ENCODE results near the gene TTC21A.

Gene TTC21A

GRCh38 chr3:39121621-39122020, 14.1 kb downstream of the TTC21A start:
- no peak for DNase-seq (ENCODE audit: low read depth)

GRCh38 chr3:39122813-39123212, 15.3 kb downstream of the TTC21A start:
- no peak for DNase-seq (ENCODE audit: low read depth)

- no peak for DNase-seq (ENCODE audit: low read depth)
These were observed 17.7 kb downstream of the TTC21A start for GRCh38 chr3:39124876-39125840.

GRCh38 chr3:39125841-39126500, 18.5 kb downstream of the TTC21A start:
- no peak for DNase-seq (ENCODE audit: low read depth)

DNA sequence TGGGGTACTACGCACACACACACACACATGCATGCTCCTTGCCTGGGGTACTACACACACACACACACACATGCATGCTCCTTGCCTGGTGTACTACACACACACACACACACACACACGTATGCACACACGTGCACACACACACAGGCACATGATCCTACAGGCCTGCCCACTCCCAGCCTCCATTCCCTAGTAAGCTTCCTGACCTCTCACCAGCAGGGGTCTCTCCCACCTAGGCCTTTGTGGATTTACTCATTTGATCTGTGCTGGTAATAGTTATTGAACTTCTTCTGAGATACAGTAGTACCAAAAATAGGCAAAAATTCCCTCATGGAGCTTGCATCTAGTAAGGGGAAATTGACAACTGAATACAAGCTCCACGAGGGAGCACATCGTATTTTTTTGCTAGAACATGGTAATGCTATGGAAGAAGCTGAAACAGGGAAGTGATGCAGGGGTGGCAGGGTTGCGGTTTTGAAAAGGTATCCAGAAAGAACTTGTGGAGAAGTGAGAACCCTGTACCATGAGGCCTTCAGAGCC, 19.1 kb downstream of the TTC21A start:
- no peak for DNase-seq (ENCODE audit: low read depth)

GRCh38 chr3:39127269-39127907, 19.9 kb downstream of the TTC21A start:
- no peak for DNase-seq (ENCODE audit: low read depth)

- DNase-seq (ENCODE audit: low read depth), result no peak
These were observed 20.4 kb downstream of the TTC21A start for GRCh38 chr3:39127908-39128304.

GRCh38 chr3:39128951-39129350, 21.5 kb downstream of the TTC21A start:
- DNase-seq (ENCODE audit: low read depth), result no peak

GRCh38 chr3:39130026-39130425, 22.5 kb downstream of the TTC21A start:
- DNase-seq (ENCODE audit: low read depth), result no peak

DNA sequence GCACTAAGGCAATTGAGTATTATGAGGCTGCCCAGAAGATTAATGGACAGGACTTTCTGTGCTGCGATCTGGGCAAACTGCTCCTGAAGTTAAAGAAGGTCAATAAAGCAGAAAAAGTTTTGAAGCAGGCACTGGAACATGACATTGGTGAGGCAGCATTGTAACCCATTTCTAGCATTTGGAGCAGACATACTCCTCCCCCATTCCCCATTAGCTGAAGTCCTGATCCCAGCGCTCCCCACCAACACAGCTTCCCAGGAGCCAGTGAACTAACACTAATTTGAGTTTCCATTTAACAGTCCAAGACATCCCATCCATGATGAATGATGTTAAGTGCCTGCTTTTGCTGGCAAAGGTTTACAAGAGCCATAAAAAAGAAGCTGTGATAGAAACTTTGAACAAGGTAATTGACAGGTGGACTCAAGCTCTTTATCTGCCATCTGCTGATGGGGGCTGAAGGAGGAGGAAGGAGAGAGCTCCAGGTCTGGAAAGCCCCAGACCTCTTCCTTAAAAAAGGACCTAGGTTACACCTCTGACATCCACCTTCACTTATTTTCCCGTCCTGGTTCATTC, 23.3 kb downstream of the TTC21A start:
- DNase-seq (ENCODE audit: low read depth), result no peak

DNA sequence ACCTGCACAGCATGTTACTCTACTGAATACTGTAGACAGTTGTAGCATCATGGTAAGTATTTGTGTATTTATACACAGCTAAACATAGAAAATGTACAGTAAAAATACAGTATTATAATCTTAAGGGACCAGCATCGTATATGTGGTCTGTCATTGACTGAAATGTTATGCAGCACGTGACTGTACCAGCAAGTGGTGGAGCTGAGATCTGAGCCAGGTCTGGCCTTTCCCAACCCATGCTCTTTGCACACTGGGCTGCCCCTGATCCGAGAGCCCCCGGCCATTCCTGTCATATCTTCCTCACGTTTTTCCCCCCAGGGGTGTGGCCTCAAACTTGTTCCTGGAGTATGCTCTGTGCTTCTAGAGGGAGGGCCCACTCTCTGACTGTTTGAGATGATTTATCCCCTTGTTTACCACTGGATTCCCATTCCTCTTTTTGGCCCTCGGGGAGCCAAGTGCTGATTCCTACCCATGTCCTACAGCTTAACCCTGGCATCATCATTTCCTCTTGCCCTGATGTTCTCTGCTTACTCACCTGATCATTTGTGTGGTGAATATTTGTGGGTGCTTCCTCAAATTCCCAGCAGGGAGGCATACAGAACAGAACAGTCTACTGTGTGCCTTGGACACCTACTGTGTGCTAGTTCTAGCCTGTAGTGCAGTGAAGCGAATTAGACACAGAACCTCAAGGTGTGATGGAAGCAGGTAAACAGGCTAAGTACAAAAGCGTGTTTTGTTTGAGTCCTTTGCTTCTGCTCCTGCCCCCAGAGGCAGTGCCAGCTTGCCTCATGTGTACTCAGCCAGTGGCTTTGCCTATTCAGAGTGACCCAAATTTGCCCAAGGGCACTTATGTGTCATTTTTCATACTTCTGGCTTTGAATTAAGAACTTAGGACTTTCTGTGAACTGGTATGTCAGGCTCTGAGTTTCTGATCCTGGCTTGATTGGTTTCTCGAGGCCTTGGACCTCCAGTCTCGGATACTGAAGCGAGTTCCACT, 24.9 kb downstream of the TTC21A start:
- no peak for DNase-seq (ENCODE audit: low read depth)

DNA sequence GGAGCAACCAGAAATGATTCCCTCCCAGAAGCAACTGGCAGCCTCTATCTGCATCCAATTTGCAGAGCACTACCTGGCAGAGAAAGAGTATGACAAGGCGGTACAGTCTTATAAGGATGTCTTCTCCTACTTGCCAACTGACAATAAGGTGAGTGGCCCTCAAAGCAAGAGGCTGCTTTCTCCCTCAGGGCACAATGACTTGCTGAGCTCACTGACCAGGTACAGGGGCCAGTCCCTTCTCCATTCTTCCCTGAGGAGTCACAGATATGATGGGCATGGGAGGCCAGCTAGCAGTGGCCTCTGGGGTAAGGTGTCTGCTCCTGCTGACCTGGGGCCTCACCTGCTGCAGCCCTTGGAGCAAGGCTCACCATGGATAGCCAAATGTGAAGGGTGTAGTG, 25.6 kb downstream of the TTC21A start:
- DNase-seq (ENCODE audit: low read depth), result no peak

DNA sequence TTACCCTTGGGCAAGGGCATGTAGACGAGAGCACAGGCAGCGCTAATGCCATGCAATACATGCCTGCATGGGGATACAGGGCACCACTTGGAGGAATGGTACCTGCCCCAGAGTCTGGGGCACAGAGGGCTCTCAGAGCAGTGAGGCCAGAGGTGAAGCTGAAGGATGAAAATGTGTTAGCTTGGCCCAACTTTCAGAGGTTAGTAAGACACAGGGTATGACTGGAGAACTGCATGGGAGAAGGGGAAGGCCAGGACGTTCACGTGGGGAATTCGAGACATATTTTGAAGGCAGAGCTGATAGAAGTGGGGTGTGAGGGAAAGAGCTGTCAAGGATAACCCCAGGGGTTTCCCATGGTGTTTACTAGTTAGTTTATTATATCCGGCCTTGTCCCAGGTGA, 26.3 kb downstream of the TTC21A start:
- DNase-seq (ENCODE audit: low read depth), result no peak

DNA sequence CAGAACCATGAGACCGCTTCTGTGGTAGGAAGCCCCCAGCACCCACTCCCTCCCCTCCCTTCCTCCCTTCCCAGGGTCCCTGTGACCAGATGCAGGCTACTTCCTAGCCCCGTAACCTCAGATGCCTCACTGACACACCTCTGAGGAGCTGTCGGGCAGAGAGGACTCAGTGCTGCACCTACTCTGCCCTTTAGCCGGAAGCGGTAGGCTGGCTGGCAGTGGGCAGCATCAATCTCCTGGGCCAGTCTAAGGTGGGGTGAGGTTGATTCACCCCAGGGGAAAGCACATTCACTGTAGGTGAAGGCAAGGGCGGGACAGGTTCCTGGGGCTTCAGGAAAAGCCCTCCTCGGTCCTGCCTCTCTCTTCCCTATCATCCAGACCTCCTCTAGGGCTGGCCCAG, 26.8 kb downstream of the TTC21A start:
- no peak for DNase-seq (ENCODE audit: low read depth)

DNA sequence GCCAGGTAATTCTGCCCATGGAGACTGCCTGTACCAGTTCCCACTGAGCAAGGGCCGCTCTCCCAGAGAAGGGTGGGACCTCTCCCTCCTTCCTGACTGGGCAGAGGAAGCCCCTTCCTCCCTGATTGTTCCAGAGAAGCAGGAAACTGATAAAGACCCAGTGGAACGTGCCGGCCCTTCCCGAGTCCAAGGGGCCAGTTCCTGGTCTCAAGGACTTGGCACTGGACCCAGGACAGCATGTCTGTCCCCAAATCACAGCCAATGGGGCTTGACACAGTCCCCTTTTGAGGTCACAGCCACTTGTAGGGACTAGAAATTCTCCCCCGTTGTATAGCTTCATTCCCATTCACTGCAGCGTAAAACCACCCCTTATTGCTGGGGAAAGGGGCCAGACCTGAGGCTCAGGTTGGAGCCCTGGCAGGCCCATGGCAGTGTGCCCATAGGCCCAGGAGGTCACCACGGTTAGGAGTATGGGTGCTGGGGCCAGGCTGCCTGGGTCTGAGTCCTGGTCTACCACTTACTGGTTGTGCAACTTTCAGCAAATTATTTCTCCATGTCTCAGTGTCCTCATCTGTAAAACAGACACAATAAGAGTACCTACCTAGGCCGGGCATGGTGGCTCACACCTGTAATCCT, 27.8 kb downstream of the TTC21A start:
- no peak for DNase-seq (ENCODE audit: low read depth)

DNA sequence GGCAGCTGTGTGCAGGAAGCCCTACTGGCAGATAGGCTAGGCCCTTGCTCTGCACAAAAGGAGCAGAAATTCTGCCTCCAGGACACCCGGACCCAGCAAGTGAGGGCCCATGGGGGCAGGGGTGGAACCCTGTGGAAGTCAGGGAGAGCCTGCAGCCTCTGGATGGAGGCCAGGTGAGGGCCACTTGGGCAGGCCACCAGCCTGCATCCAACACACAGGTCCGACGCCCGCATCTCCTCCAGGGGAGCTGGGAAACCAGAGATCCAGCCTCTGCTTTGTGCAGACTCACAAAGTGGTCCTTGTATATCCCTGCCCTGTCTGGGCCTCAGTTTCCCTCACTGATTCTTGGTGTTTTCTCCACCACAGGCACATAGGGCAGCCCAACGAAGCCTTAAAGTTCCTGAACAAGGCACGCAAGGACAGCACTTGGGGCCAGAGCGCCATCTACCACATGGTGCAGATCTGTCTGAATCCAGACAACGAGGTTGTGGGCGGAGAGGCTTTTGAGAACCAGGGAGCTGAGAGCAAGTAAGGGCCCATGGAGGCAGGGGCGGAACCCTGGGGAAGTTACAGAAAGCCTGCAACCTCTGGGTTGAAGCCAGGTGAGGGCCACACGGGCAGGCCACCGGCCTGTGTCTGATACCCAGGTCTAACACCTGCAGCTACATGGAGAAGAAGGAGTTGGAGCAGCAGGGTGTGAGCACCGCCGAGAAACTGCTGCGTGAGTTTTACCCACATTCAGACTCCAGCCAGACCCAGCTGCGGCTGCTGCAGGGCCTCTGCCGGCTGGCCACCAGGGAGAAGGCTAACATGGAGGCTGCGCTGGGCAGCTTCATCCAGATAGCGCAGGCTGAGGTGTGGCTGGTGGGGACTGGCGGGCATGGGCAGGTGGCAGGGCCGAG, 29.3 kb downstream of the TTC21A start:
- DNase-seq (ENCODE audit: low read depth), result no peak

DNA sequence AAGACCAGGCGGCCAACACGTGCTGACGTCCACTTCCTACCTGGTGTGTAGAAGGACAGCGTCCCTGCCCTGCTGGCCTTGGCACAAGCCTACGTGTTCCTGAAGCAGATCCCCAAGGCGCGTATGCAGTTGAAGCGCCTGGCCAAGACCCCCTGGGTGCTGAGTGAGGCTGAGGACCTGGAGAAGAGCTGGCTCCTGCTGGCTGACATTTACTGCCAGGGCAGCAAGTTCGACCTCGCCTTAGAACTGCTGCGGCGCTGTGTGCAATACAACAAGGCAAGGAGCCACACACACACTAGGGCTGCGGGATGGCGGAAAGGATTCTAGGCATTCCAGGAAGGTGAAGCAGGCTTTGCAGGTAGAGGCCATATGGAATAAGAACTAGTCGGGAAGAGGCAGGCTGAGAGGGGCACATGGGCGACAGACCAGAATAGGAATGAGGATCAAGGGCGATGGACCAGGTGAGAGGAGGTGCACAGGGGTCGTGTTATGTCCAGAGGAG, 30.0 kb downstream of the TTC21A start:
- no peak for DNase-seq (ENCODE audit: low read depth)

- DNase-seq (ENCODE audit: low read depth), result no peak
These were observed 30.7 kb downstream of the TTC21A start for GRCh38 chr3:39137991-39138803.

Data from stimulated activated CD8-positive, alpha-beta memory T cell treated with anti-CD3 and anti-CD28 coated beads, Interleukin-7, amount 100 ng/mL, for 24 hours (primary cell).